Prostate gland (tissue), 2 donors: Measurements from ENCODE around the gene PLCB4.

ENCODE experiments used
- POLR2A ChIP-seq: fragments of 450-650 bp; IDR thresholded peaks from one replicate; pipeline ENCODE4 v1.6.1; 2016; ENCODE audit warnings: antibody characterized with exemption, mild to moderate bottlenecking
- TF ChIP-seq, protein P1 (sequence below), 4 experiments: fragments of 200-600 bp in 2 of 4; fragments of 450-650 bp in 2 of 4; sonication (generic) in 2 of 4; IDR thresholded peaks; 1 replicate in 3 of 4; 2 replicates in 1 of 4; pipeline ENCODE4 v1.5.1; 2016 to 2019; ENCODE audit warnings: antibody characterized with exemption in 4 of 4, mild to moderate bottlenecking in 2 of 4, moderate library complexity in 2 of 4

GRCh38 chr20:9290331-9290730 is 221.4 kb downstream of the PLCB4 start:
- TF ChIP-seq POLR2A: no peak
- TF ChIP-seq, protein P1, sequence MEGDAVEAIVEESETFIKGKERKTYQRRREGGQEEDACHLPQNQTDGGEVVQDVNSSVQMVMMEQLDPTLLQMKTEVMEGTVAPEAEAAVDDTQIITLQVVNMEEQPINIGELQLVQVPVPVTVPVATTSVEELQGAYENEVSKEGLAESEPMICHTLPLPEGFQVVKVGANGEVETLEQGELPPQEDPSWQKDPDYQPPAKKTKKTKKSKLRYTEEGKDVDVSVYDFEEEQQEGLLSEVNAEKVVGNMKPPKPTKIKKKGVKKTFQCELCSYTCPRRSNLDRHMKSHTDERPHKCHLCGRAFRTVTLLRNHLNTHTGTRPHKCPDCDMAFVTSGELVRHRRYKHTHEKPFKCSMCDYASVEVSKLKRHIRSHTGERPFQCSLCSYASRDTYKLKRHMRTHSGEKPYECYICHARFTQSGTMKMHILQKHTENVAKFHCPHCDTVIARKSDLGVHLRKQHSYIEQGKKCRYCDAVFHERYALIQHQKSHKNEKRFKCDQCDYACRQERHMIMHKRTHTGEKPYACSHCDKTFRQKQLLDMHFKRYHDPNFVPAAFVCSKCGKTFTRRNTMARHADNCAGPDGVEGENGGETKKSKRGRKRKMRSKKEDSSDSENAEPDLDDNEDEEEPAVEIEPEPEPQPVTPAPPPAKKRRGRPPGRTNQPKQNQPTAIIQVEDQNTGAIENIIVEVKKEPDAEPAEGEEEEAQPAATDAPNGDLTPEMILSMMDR (IDR thresholded peaks at IDR 0.05): no peak
